ENCODE data around the gene COBL.

Gene COBL

DNA sequence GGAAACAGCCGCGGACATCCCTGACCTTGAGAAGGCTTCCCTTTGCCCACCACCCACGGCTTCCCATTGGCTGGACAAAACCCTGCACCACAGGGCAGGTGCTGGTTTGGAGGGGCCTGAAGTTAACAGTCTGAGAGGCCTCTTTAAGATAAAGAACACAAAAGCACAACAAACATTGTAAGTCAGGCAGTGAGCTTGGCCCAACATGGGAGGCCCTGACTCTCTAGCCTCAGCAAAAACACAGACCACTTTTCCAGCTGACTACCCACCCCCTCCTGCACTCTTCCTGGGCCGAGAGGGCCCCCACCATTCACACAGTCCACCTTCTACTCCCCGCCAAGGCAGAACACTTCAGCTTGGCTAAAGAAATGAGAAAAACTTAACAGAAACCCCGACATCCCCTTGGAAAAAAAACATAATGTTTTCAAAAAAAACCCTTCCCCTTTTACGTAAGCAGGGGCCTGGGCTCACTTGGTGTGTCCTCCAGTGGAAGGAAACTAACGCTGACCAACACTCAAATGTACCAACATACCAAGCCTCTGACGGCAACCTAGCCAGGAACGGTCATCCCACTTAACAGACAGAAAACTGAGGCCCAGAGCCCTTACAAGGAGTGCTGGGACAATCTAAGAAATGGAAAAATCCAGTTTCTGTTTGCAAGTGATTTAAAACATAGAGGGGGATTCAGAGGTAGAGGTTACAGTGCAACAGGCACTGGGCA, 80.9 kb downstream of the COBL start:
- DNase-seq, result no peak
- no peaks in the 10 kb centered on the region for H3K36me3 ChIP-seq (replicated peaks)
- in situ Hi-C loops (cut with HindIII; ENCODE audit: low pct_ligation_motif_present, low sequenced_read_pairs), result no loop called here
- no peak overlapping the region for H3K4me3 ChIP-seq (ENCODE audit: low read depth, low read length)
- no peak overlapping the region for H3K27ac ChIP-seq
- no peak for TF ChIP-seq CTCF (IDR thresholded peaks at IDR 0.05; ENCODE audit: low read depth, low read length, missing control alignments)
- no peaks in the 10 kb centered on the region for H3K27me3 ChIP-seq (replicated peaks)

- Histone ChIP-seq H3K4me3 (ENCODE audit: low read depth, low read length) (no peak overlapping the region), H3K27ac (no peak overlapping the region), H3K36me3 (replicated peaks) (no peaks in the 10 kb centered on the region), H3K27me3 (replicated peaks) (no peaks in the 10 kb centered on the region)
- no peak for TF ChIP-seq CTCF (IDR thresholded peaks at IDR 0.05; ENCODE audit: low read depth, low read length, missing control alignments)
- DNase-seq, result no peak
- in situ Hi-C loops (cut with HindIII; ENCODE audit: low pct_ligation_motif_present, low sequenced_read_pairs), result no loop called here
These were observed 81.8 kb downstream of the COBL start for GRCh38 chr7:51234609-51235308.

DNA sequence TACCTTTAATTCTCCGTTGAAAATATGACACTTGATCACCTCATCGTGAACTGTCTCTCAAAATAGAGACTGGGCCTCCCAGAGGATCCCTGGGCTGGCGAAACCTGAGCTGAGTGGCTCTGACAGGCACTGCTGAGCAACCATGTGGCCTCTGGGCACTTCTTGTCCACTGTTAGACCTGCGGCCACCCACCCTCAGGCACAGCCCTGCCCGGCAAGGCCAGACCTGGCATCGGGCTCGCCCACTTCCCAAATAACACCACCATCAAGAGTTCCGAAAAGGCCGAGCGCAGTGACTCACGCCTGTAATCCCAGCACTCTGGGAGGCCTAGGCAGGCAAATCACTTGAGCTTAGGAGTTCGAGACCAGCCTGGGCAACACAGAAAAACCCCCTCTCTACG, 82.5 kb downstream of the COBL start:
- no peak for TF ChIP-seq CTCF (IDR thresholded peaks at IDR 0.05; ENCODE audit: low read depth, low read length, missing control alignments)
- in situ Hi-C loops (cut with HindIII; ENCODE audit: low pct_ligation_motif_present, low sequenced_read_pairs), result no loop called here
- no peak overlapping the region for H3K27ac ChIP-seq
- H3K27me3 ChIP-seq (replicated peaks), result no peaks in the 10 kb centered on the region
- no peak for DNase-seq
- H3K36me3 ChIP-seq (replicated peaks), result no peaks in the 10 kb centered on the region
- no peak overlapping the region for H3K4me3 ChIP-seq (ENCODE audit: low read depth, low read length)

DNA sequence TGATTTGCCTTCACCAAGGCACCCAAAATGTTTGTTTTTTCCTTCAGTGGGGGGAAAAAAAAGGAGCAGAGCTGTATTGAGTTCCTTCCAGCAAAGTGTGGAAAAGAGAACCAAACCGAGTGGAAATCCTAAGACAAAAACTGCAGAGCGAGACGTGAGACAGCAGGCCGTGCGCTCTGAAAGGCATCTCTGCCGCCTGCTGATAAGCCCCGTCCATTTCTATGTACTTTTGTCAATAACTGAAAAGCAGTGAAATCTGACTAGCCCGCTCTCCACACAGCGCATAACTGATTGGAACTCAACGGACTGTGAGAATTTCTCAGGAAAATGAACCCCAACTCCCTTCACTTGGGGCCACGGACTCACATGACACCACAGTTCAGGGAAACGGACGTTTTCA, 83.2 kb downstream of the COBL start:
- H3K4me3 ChIP-seq (ENCODE audit: low read depth, low read length), result no peak overlapping the region
- H3K27ac ChIP-seq, result no peak overlapping the region
- H3K27me3 ChIP-seq (replicated peaks), result no peaks in the 10 kb centered on the region
- no peak for TF ChIP-seq CTCF (IDR thresholded peaks at IDR 0.05; ENCODE audit: low read depth, low read length, missing control alignments)
- no peaks in the 10 kb centered on the region for H3K36me3 ChIP-seq (replicated peaks)
- no peak for DNase-seq
- in situ Hi-C loops (cut with HindIII; ENCODE audit: low pct_ligation_motif_present, low sequenced_read_pairs), result no loop called here

DNA sequence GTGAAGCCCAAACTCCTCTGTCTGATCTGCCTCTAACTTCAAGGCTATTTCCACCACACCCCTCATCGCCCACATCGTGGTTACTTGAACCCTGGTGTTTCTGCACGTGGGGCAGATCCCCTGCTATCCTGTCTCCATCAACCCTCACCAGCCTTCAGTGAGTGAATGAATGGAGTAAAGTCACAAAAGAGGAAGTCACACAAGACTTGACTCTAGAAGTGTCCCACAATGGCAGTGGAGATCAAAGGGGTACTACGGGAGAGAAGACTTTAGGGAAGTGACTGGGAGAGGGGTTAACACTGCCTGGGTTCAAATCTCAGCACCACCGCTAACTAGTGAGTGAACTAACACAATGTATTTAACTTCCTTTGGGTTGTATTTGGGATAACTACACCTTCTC, 85.9 kb downstream of the COBL start:
- no peaks in the 10 kb centered on the region for H3K36me3 ChIP-seq (replicated peaks)
- no peak overlapping the region for H3K27ac ChIP-seq
- no peak for DNase-seq
- no peak for TF ChIP-seq CTCF (IDR thresholded peaks at IDR 0.05; ENCODE audit: low read depth, low read length, missing control alignments)
- H3K4me3 ChIP-seq (ENCODE audit: low read depth, low read length), result no peak overlapping the region
- in situ Hi-C loops (cut with HindIII; ENCODE audit: low pct_ligation_motif_present, low sequenced_read_pairs), result no loop called here
- H3K27me3 ChIP-seq (replicated peaks), result no peaks in the 10 kb centered on the region

- in situ Hi-C loops (cut with HindIII; ENCODE audit: low pct_ligation_motif_present, low sequenced_read_pairs), result no loop called here
- no peaks in the 10 kb centered on the region for H3K36me3 ChIP-seq (replicated peaks)
- no peak for DNase-seq
- no peaks in the 10 kb centered on the region for H3K27me3 ChIP-seq (replicated peaks)
- no peak overlapping the region for H3K27ac ChIP-seq
- TF ChIP-seq CTCF (IDR thresholded peaks at IDR 0.05; ENCODE audit: low read depth, low read length, missing control alignments), result no peak
- H3K4me3 ChIP-seq (ENCODE audit: low read depth, low read length), result no peak overlapping the region
These were observed 86.3 kb downstream of the COBL start for GRCh38 chr7:51230324-51230625.

Measured in brain microvascular endothelial cell (primary cell).